ENCODE results near the gene SLC26A6. TPM values are rescaled to one million over a fixed set of nuclear protein-coding genes. Genes with fewer than 3 reads are reported as not detected.

SLC26A6 gene
- total RNA-seq, 4 donors from 2014 or later, result 13.8 to 26.4 (median 15.9) TPM

DNA sequence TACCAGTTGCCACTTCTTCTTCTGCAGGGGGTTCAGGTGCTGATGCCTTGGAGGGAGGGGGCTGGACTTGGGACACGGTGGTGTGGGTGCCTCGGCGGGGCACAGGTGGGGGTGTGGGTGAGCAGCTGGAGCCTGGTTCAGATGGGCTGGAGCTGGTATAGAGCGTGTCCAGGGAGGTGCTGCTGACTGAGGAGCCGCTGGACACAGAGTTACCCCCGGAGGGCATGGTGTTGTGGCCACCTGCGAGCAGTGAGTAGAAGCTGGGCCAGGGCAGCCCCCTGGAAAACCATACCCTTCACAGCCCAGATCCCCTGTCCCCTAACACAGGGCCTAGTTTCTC is 46.2 kb upstream of the SLC26A6 start:
- no peaks in the 10 kb centered on the region for H3K9me3 ChIP-seq
- H3K4me1 ChIP-seq, result peaks cover 0 to 34% (median 18%) of the 10 kb centered on the region in 4 donors
- H3K27ac ChIP-seq, result no peak overlapping the region
- 90 to 92% methylated on average over 7 of the region's 7 CpGs for WGBS, 2 donors
- no peaks in the 10 kb centered on the region for H3K27me3 ChIP-seq
- DNase-seq (ENCODE audit: low spot score in 2 of 2), result no peak
- H3K36me3 ChIP-seq, result peaks cover 5 to 63% (median 25%) of the 10 kb centered on the region in 3 donors
- no peak overlapping the region for H3K4me3 ChIP-seq
- TF ChIP-seq POLR2A (IDR thresholded peaks at IDR 0.05), result no peak

DNA sequence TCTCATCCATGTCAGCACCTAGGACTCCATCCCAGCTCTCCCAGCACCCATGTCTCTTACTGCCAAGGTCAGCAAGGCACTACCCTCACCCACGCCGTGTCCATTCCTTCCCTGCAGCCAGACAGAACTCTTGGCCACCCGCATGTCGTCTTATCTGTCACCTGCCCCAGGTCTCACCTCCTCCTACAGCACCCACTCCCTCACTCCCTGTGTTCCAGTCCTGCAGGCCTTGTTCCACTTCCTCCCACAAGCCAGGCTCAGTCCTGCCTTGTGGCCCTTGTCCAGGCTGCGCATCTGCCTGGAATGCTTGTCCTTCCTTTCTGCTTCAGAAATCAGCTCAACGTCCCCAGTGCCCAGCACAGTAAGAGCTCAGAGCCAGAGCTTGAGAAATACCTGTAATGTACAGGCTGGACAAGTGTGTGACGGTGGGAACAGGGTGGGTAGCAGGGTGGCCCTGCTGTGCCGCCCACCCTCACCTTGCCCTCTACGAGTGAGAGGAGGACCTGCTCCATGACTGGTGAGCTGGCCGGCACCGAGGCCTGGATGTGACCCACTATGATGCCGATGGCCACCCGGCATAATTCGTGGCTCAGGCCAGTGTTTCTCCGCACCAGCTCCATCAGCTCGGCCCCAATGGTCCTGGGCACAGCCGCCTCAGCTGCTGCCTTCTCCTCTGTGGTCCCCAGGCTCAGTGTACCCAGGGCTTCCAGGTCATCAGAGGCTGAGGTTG is 45.7 kb upstream of the SLC26A6 start:
- peaks cover 5 to 69% (median 25%) of the 10 kb centered on the region in 3 donors for H3K36me3 ChIP-seq
- peaks cover 0 to 29% (median 15%) of the 10 kb centered on the region in 4 donors for H3K4me1 ChIP-seq
- H3K27me3 ChIP-seq, result no peaks in the 10 kb centered on the region
- no peak overlapping the region for H3K4me3 ChIP-seq
- DNase-seq (ENCODE audit: low spot score in 2 of 2), result no peak
- 93 to 96% methylated on average over 13 to 17 of the region's 17 CpGs for WGBS, 2 donors
- TF ChIP-seq EP300 (IDR thresholded peaks at IDR 0.05), result no peak
- TF ChIP-seq POLR2A (IDR thresholded peaks at IDR 0.05), result no peak
- TF ChIP-seq, protein P1, sequence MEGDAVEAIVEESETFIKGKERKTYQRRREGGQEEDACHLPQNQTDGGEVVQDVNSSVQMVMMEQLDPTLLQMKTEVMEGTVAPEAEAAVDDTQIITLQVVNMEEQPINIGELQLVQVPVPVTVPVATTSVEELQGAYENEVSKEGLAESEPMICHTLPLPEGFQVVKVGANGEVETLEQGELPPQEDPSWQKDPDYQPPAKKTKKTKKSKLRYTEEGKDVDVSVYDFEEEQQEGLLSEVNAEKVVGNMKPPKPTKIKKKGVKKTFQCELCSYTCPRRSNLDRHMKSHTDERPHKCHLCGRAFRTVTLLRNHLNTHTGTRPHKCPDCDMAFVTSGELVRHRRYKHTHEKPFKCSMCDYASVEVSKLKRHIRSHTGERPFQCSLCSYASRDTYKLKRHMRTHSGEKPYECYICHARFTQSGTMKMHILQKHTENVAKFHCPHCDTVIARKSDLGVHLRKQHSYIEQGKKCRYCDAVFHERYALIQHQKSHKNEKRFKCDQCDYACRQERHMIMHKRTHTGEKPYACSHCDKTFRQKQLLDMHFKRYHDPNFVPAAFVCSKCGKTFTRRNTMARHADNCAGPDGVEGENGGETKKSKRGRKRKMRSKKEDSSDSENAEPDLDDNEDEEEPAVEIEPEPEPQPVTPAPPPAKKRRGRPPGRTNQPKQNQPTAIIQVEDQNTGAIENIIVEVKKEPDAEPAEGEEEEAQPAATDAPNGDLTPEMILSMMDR (IDR thresholded peaks at IDR 0.05), result no peak
- no peak overlapping the region for H3K27ac ChIP-seq
- no peaks in the 10 kb centered on the region for H3K9me3 ChIP-seq

DNA sequence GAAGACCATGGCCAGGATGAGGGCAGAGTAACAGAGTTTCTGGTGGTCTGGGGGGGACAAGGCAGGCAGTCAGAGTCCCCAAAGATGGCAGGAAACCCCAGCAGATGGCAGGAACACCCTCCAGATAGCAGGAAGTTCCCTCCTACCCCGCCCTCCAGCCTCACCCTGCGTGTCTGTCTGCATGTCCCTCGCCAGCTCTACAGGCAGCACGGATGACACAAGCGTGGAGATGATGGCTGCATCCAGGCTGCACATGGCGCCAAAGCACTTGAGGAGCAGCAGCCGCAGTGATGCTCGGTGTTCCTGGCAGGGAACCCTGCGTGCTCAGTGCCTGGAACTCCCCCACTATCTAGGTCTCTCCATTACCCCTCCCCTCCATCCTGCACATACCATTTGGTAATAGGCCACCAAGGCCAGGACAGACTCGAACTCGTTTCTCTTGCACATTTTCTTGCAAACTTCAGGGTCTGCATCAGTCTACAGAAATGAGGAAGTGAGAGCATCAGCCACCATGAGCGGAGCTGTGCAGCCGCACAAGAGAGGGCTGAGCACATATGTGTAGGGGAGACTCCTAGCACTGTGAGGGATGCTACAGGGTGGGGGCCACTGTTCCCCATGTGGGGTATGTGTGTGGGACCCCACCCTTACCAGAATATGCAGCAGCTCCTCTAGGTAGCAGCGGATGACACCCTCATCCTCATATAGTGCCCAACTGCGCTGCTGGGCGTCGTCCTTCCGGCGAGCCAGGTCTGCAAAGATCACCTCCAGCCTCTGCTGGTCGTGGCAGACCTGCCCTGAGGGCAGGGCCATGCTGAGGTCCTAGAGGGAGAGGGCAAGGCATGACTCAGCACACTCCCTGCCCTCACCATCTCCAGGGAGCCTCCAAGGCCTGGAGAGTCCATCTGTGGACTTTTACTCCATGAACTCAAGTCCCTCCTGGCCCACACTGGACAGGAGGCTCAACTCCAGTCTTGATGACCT is 44.4 kb upstream of the SLC26A6 start:
- H3K36me3 ChIP-seq, result peaks cover 5 to 82% (median 25%) of the 10 kb centered on the region in 3 donors
- no peaks in the 10 kb centered on the region for H3K27me3 ChIP-seq
- H3K4me3 ChIP-seq, result no peak overlapping the region
- no peak for DNase-seq (ENCODE audit: low spot score in 2 of 2)
- peaks cover 0 to 21% (median 15%) of the 10 kb centered on the region in 4 donors for H3K4me1 ChIP-seq
- H3K9me3 ChIP-seq, result no peaks in the 10 kb centered on the region
- H3K27ac ChIP-seq, result no peak overlapping the region
- WGBS, 2 donors, result 83 to 92% methylated on average over 18 to 20 of the region's 20 CpGs
- TF ChIP-seq EP300 (IDR thresholded peaks at IDR 0.05) (no peak), POLR2A (IDR thresholded peaks at IDR 0.05) (no peak)
- TF ChIP-seq, protein P1 (IDR thresholded peaks at IDR 0.05), result no peak

DNA sequence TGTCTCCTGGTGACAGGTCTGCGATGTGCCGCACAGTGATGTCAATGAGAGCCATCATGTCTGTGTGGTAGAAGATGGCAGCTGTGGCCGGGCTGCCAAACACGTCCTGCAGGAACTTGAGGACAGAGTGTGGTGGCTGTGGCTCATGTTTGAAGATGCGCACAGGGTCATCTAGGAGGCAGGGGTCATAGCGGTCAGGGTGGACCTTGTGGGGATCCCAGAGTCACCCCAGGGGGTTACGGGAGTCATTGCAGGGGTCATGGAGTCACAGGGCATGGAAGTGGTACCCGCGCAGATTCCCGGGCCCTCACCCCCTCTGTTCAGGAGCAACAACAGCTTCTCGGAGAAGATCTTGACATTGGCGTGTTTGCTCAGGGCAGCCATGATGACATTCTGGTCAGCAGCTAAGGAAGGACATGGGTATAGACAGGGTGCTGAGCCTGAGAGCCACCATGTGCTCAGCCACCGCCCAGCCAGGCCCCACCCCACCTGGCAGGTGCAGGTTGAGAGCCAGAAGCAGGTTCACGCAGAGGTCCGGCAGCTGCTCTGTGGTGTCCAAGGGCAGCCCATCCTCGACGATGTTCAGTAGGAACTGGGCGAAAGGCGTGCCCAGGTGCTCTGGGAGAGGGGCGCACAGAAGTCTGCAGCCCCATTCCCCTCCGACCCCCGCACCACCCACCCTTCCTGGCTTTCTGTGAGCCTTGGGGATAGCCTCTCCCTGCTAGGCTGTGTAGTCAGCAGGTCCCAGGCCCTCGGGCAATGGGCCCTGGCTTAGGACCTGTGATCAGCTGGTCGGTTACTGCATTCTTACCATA is 43.5 kb upstream of the SLC26A6 start:
- no peaks in the 10 kb centered on the region for H3K9me3 ChIP-seq
- peaks cover 0 to 12% (median 7%) of the 10 kb centered on the region in 4 donors for H3K4me1 ChIP-seq
- H3K36me3 ChIP-seq, result peaks cover 5 to 91% (median 25%) of the 10 kb centered on the region in 3 donors
- no peak overlapping the region for H3K27ac ChIP-seq
- no peak for DNase-seq (ENCODE audit: low spot score in 2 of 2)
- WGBS, 2 donors, result 88 to 95% methylated on average over 23 of the region's 24 CpGs
- no peak overlapping the region for H3K4me3 ChIP-seq
- H3K27me3 ChIP-seq, result no peaks in the 10 kb centered on the region
- TF ChIP-seq POLR2A (IDR thresholded peaks at IDR 0.05) (no peak), EP300 (IDR thresholded peaks at IDR 0.05) (no peak)
- TF ChIP-seq, protein P1 (IDR thresholded peaks at IDR 0.05), result no peak

DNA sequence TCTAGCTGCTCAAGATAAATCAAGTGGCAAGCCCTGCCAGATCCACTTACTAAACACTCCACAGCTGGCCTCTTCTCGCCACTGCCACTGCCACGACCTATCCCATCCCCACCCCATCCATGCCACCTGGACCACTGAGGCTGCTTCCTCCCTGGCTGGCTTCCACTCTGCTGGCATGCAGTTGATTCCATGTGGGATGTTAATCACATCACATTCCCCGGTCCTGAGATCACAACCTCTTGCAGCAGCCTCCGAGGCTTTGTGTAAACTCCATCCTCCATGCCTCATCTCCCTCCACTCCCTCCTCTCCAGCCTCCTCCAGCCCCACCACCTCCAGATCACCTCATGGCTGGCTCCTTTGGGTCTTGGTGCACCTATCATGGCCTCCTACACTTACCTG is 42.8 kb upstream of the SLC26A6 start:
- no peak overlapping the region for H3K27ac ChIP-seq
- TF ChIP-seq, protein P1 (IDR thresholded peaks at IDR 0.05), result no peak
- no peak for TF ChIP-seq EP300 (IDR thresholded peaks at IDR 0.05)
- TF ChIP-seq POLR2A (IDR thresholded peaks at IDR 0.05), result no peak
- H3K27me3 ChIP-seq, result no peaks in the 10 kb centered on the region
- DNase-seq (ENCODE audit: low spot score in 2 of 2), result no peak
- no peak overlapping the region for H3K4me3 ChIP-seq
- peaks cover 5 to 92% (median 25%) of the 10 kb centered on the region in 3 donors for H3K36me3 ChIP-seq
- H3K9me3 ChIP-seq, result no peaks in the 10 kb centered on the region
- peaks cover 0 to 5% (median 0%) of the 10 kb centered on the region in 4 donors for H3K4me1 ChIP-seq
- WGBS, 2 donors, result 66 to 71% methylated on average over 4 of the region's 4 CpGs

Data from tibial nerve (tissue), 4 donors.